Measurements from ENCODE around the gene APOL1.
"Not testable (repeated sequence)": the region's sequence is repeated elsewhere in the genome, so short reads cannot be mapped to it uniquely, and the experiment has no call there.

Gene APOL1

GRCh38 chr22:36253523-36254490, 874 bp downstream of the APOL1 start:
- Histone ChIP-seq H3K27ac (ENCODE audit: low read depth, low read length) (peak overlapping the region; percentile 79), H3K27me3 (ENCODE audit: control insufficient read depth, insufficient read depth, low read length) (no peaks in the 10 kb centered on the region), H3K36me3 (ENCODE audit: control insufficient read depth, insufficient read depth, low read length) (no peaks in the 10 kb centered on the region), H3K4me3 (ENCODE audit: low read length) (peak overlapping the region; percentile 53), H3K4me1 (ENCODE audit: control insufficient read depth, insufficient read depth, low read length) (peaks cover 19% of the 10 kb centered on the region), H3K9ac (ENCODE audit: low read length) (peak overlapping the region; percentile 1)

- not testable (repeated sequence) for H3K9ac ChIP-seq (ENCODE audit: low read length); H3K27me3 ChIP-seq (ENCODE audit: control insufficient read depth, insufficient read depth, low read length); H3K36me3 ChIP-seq (ENCODE audit: control insufficient read depth, insufficient read depth, low read length)
- H3K4me3 ChIP-seq (ENCODE audit: low read length), result peak overlapping the region; percentile 29
- H3K4me1 ChIP-seq (ENCODE audit: control insufficient read depth, insufficient read depth, low read length), result peaks cover 19% of the 10 kb centered on the region
- H3K27ac ChIP-seq (ENCODE audit: low read depth, low read length), result peak overlapping the region; percentile 73
These were observed 2.6 kb downstream of the APOL1 start for GRCh38 chr22:36255572-36255971.

- Histone ChIP-seq H3K27me3 (ENCODE audit: control insufficient read depth, insufficient read depth, low read length) (no peaks in the 10 kb centered on the region), H3K9ac (ENCODE audit: low read length) (no peak overlapping the region), H3K36me3 (ENCODE audit: control insufficient read depth, insufficient read depth, low read length) (no peaks in the 10 kb centered on the region), H3K4me1 (ENCODE audit: control insufficient read depth, insufficient read depth, low read length) (peaks cover 19% of the 10 kb centered on the region), H3K4me3 (ENCODE audit: low read length) (no peak overlapping the region), H3K27ac (ENCODE audit: low read depth, low read length) (no peak overlapping the region)
These were observed 3.5 kb downstream of the APOL1 start for GRCh38 chr22:36256478-36256877.

GRCh38 chr22:36257308-36257707, 4.4 kb downstream of the APOL1 start:
- Histone ChIP-seq H3K4me1 (ENCODE audit: control insufficient read depth, insufficient read depth, low read length) (peaks cover 19% of the 10 kb centered on the region), H3K27ac (ENCODE audit: low read depth, low read length) (no peak overlapping the region), H3K27me3 (ENCODE audit: control insufficient read depth, insufficient read depth, low read length) (no peaks in the 10 kb centered on the region), H3K9ac (ENCODE audit: low read length) (no peak overlapping the region), H3K4me3 (ENCODE audit: low read length) (no peak overlapping the region), H3K36me3 (ENCODE audit: control insufficient read depth, insufficient read depth, low read length) (no peaks in the 10 kb centered on the region)

- peaks cover 19% of the 10 kb centered on the region for H3K4me1 ChIP-seq (ENCODE audit: control insufficient read depth, insufficient read depth, low read length)
- no peak overlapping the region for H3K9ac ChIP-seq (ENCODE audit: low read length)
- H3K27me3 ChIP-seq (ENCODE audit: control insufficient read depth, insufficient read depth, low read length), result no peaks in the 10 kb centered on the region
- no peaks in the 10 kb centered on the region for H3K36me3 ChIP-seq (ENCODE audit: control insufficient read depth, insufficient read depth, low read length)
- H3K27ac ChIP-seq (ENCODE audit: low read depth, low read length), result no peak overlapping the region
- H3K4me3 ChIP-seq (ENCODE audit: low read length), result no peak overlapping the region
These were observed 5.2 kb downstream of the APOL1 start for GRCh38 chr22:36257948-36258670.

- no peak overlapping the region for H3K9ac ChIP-seq (ENCODE audit: low read length)
- peak overlapping the region; percentile 53 for H3K27ac ChIP-seq (ENCODE audit: low read depth, low read length)
- H3K27me3 ChIP-seq (ENCODE audit: control insufficient read depth, insufficient read depth, low read length), result no peaks in the 10 kb centered on the region
- H3K4me1 ChIP-seq (ENCODE audit: control insufficient read depth, insufficient read depth, low read length), result peaks cover 13% of the 10 kb centered on the region
- H3K36me3 ChIP-seq (ENCODE audit: control insufficient read depth, insufficient read depth, low read length), result no peaks in the 10 kb centered on the region
- H3K4me3 ChIP-seq (ENCODE audit: low read length), result no peak overlapping the region
These were observed 6.0 kb downstream of the APOL1 start for GRCh38 chr22:36258701-36259614.

- Histone ChIP-seq H3K4me3 (ENCODE audit: low read length) (no peak overlapping the region), H3K27me3 (ENCODE audit: control insufficient read depth, insufficient read depth, low read length) (no peaks in the 10 kb centered on the region), H3K36me3 (ENCODE audit: control insufficient read depth, insufficient read depth, low read length) (no peaks in the 10 kb centered on the region), H3K4me1 (ENCODE audit: control insufficient read depth, insufficient read depth, low read length) (peaks cover 6% of the 10 kb centered on the region), H3K27ac (ENCODE audit: low read depth, low read length) (peak overlapping the region; percentile 53), H3K9ac (ENCODE audit: low read length) (no peak overlapping the region)
These were observed 6.8 kb downstream of the APOL1 start for GRCh38 chr22:36259615-36260300.

- not testable (repeated sequence) for H3K36me3 ChIP-seq (ENCODE audit: control insufficient read depth, insufficient read depth, low read length); H3K9ac ChIP-seq (ENCODE audit: low read length); H3K4me1 ChIP-seq (ENCODE audit: control insufficient read depth, insufficient read depth, low read length); H3K4me3 ChIP-seq (ENCODE audit: low read length); H3K27ac ChIP-seq (ENCODE audit: low read depth, low read length); H3K27me3 ChIP-seq (ENCODE audit: control insufficient read depth, insufficient read depth, low read length)
These were observed 8.7 kb downstream of the APOL1 start for GRCh38 chr22:36261675-36262074.

GRCh38 chr22:36262307-36262706, 9.4 kb downstream of the APOL1 start:
- H3K4me1 ChIP-seq (ENCODE audit: control insufficient read depth, insufficient read depth, low read length); H3K9ac ChIP-seq (ENCODE audit: low read length); H3K27me3 ChIP-seq (ENCODE audit: control insufficient read depth, insufficient read depth, low read length); H3K4me3 ChIP-seq (ENCODE audit: low read length); H3K36me3 ChIP-seq (ENCODE audit: control insufficient read depth, insufficient read depth, low read length); H3K27ac ChIP-seq (ENCODE audit: low read depth, low read length): not testable (repeated sequence)

- H3K4me1 ChIP-seq (ENCODE audit: control insufficient read depth, insufficient read depth, low read length); H3K36me3 ChIP-seq (ENCODE audit: control insufficient read depth, insufficient read depth, low read length); H3K27me3 ChIP-seq (ENCODE audit: control insufficient read depth, insufficient read depth, low read length); H3K9ac ChIP-seq (ENCODE audit: low read length); H3K4me3 ChIP-seq (ENCODE audit: low read length); H3K27ac ChIP-seq (ENCODE audit: low read depth, low read length): not testable (repeated sequence)
These were observed 10.3 kb downstream of the APOL1 start for GRCh38 chr22:36263216-36263673.

GRCh38 chr22:36263886-36264664, 11.1 kb downstream of the APOL1 start:
- H3K4me1 ChIP-seq (ENCODE audit: control insufficient read depth, insufficient read depth, low read length); H3K27me3 ChIP-seq (ENCODE audit: control insufficient read depth, insufficient read depth, low read length); H3K36me3 ChIP-seq (ENCODE audit: control insufficient read depth, insufficient read depth, low read length); H3K4me3 ChIP-seq (ENCODE audit: low read length); H3K27ac ChIP-seq (ENCODE audit: low read depth, low read length); H3K9ac ChIP-seq (ENCODE audit: low read length): not testable (repeated sequence)
